Right lobe of liver (tissue), 6 donors: ENCODE results near the gene SOD2. TPM values are rescaled to one million over a fixed set of nuclear protein-coding genes. Genes with fewer than 3 reads are reported as not detected.

Source experiments
- ATAC-seq, 4 donors: fragments of 200-7000 bp; cut with Tn5 transposase; one replicate each; pipeline ENCODE4 v1.9.1; 2020; ENCODE audit warnings: mild to moderate bottlenecking in 4 of 4, moderate library complexity in 4 of 4
- DNase-seq, 3 donors: peaks; one replicate each; pipeline ENCODE4 v3.0.0-alpha.2; 2020
- H3K27ac ChIP-seq, 3 donors: fragments of 200-600 bp; one replicate each; pipeline ENCODE4 v1.8.0; 2022
- H3K27me3 ChIP-seq, 2 donors: fragments of 200-600 bp; one replicate each; pipeline ENCODE4 v1.8.0; 2022
- H3K36me3 ChIP-seq, 4 donors: fragments of 200-600 bp; sonication (generic) in 1 of 4; one replicate each; pipeline versions ENCODE4 v1.5.1 to v1.8.0; 2017 to 2022; ENCODE audit warnings: control low read depth in 1 of 4
- H3K4me1 ChIP-seq, 4 donors: fragments of 200-600 bp; sonication (generic) in 1 of 4; one replicate each; pipeline versions ENCODE4 v1.5.1 to v1.8.0; 2017 to 2022; ENCODE audit warnings: control low read depth in 1 of 4
- H3K4me3 ChIP-seq, 3 donors: fragments of 200-600 bp; one replicate each; pipeline ENCODE4 v1.8.0; 2022
- H3K9me3 ChIP-seq, 4 donors: fragments of 200-600 bp; sonication (generic) in 1 of 4; one replicate each; pipeline versions ENCODE4 v1.5.1 to v1.8.0; 2017 to 2022; ENCODE audit warnings: control low read depth in 1 of 4
- CTCF ChIP-seq, 4 donors: fragments of 200-600 bp in 3 of 4; fragments of 450-650 bp in 1 of 4; IDR thresholded peaks; one replicate each; pipeline versions ENCODE4 v1.5.1 to v1.8.0; 2016 to 2022; ENCODE audit warnings: antibody characterized with exemption in 4 of 4, mild to moderate bottlenecking in 2 of 4
- POLR2A ChIP-seq: fragments of 450-650 bp; IDR thresholded peaks from one replicate; pipeline ENCODE4 v1.6.1; 2017; ENCODE audit warnings: antibody characterized with exemption, mild to moderate bottlenecking
- WGBS: methylation state at CpG from one replicate; pipeline ENCODE4 v1.1.6; 2018; ENCODE audit warnings: low coverage, low lambda C conversion rate; ENCODE audit not compliant: insufficient coverage; ENCODE audit errors: missing lambda C conversion rate; 5-methylcytosine and 5-hydroxymethylcytosine counted together
- intact Hi-C, 2 donors: fragments of 100-400 bp; cut with DNase I; formaldehyde crosslinking; loops; one replicate each; pipeline versions ENCODE4 v1.11.2 to v1.14.1; 2022
- total RNA-seq, 6 experiments: library from RNA; depleted of rRNA in 2 of 6; stranded (reverse); fragments of >200 nt in 2 of 6; fragmentation: NEBNext Ultra II Directional in 3 of 6; extraction: Animal tissue kit (Norgen Biotek cat#: 25700) in 3 of 6; gene quantifications; one replicate each; pipeline versions ENCODE4 v1.1.0 to v1.2.4, GENCODE V29; 2016 to 2023
- donor health status: DM: no; HTN: yes; CAD: no.
- donor health status: DM: no; HTN: no; CAD: no.
- donor health status: DM: no; HTN: no; CAD: no.
- donor health status: DM: no; HTN: yes; CAD: no.
- donor health status: DM: no; HTN: yes; CAD: no.

Gene SOD2
- total RNA-seq, 6 experiments from 2014 or later = 606 to 3,254 (median 1,720) TPM

GRCh38 chr6:159682295-159682694, 10.7 kb downstream of the SOD2 start:
- 73% methylated on average over 3 of the region's 3 CpGs for WGBS
- Histone ChIP-seq H3K36me3 (peaks cover 6 to 76% (median 32%) of the 10 kb centered on the region in 4 donors), H3K27ac (no peak overlapping the region), H3K27me3 (no peaks in the 10 kb centered on the region), H3K4me1 (peaks cover 0 to 46% (median 13%) of the 10 kb centered on the region in 4 donors), H3K4me3 (no peak overlapping the region), H3K9me3 (no peaks in the 10 kb centered on the region)
- intact Hi-C loops = no loop called here
- no peak for TF ChIP-seq POLR2A
- no peak for TF ChIP-seq CTCF (IDR thresholded peaks at IDR 0.05)
- no peak for DNase-seq
- ATAC-seq = no peak

- Histone ChIP-seq H3K36me3 (peaks cover 4 to 69% (median 30%) of the 10 kb centered on the region in 4 donors), H3K27me3 (no peaks in the 10 kb centered on the region), H3K9me3 (no peaks in the 10 kb centered on the region), H3K27ac (no peak overlapping the region), H3K4me1 (peaks cover 0 to 39% (median 13%) of the 10 kb centered on the region in 4 donors), H3K4me3 (no peak overlapping the region)
- intact Hi-C loops = no loop called here
- 77% methylated on average over 6 of the region's 10 CpGs for WGBS
- ATAC-seq (peak in 3 of 4 donors; percentile 2 to 51 (median 9)), DNase-seq (no peak)
- TF ChIP-seq POLR2A (no peak), CTCF (IDR thresholded peaks at IDR 0.05) (no peak)
These were observed 11.7 kb downstream of the SOD2 start for GRCh38 chr6:159681191-159681880.

- H3K4me3 ChIP-seq = no peak overlapping the region
- H3K27ac ChIP-seq = peak overlapping the region in 2 of 3 donors; percentile 12 to 53
- H3K9me3 ChIP-seq = no peaks in the 10 kb centered on the region
- TF ChIP-seq CTCF (IDR thresholded peaks at IDR 0.05) = no peak
- no peak for TF ChIP-seq POLR2A
- no peaks in the 10 kb centered on the region for H3K27me3 ChIP-seq
- H3K36me3 ChIP-seq = peaks cover 0 to 57% (median 27%) of the 10 kb centered on the region in 4 donors
- ATAC-seq (peak in 1 of 4 donors; percentile 6), DNase-seq (no peak)
- intact Hi-C loops = no loop called here
- 61% methylated on average over 3 of the region's 3 CpGs for WGBS
- H3K4me1 ChIP-seq = peaks cover 0 to 37% (median 13%) of the 10 kb centered on the region in 4 donors
These were observed 12.9 kb downstream of the SOD2 start for GRCh38 chr6:159680104-159680503.

GRCh38 chr6:159679091-159680077, 13.7 kb downstream of the SOD2 start:
- DNase-seq = no peak
- Histone ChIP-seq H3K4me1 (peaks cover 0 to 32% (median 11%) of the 10 kb centered on the region in 4 donors), H3K4me3 (no peak overlapping the region), H3K27me3 (no peaks in the 10 kb centered on the region), H3K36me3 (peaks cover 0 to 50% (median 24%) of the 10 kb centered on the region in 4 donors), H3K9me3 (no peaks in the 10 kb centered on the region), H3K27ac (peak overlapping the region in 2 of 3 donors; percentile 12 to 53)
- intact Hi-C loops = no loop called here
- peak in 3 of 4 donors; percentile 62 to 70 (median 66) for ATAC-seq
- WGBS = 53% methylated on average over 5 of the region's 5 CpGs
- TF ChIP-seq CTCF (IDR thresholded peaks at IDR 0.05) (no peak), POLR2A (peak; percentile 9)
